HepG2 (cell line): ENCODE results near the gene KCTD14. TPM values are rescaled to one million over a fixed set of nuclear protein-coding genes. Genes with fewer than 3 reads are reported as not detected.

ENCODE experiments used
- DPF2 ChIP-seq: sonication (generic); formaldehyde crosslinking; IDR thresholded peaks from 2 replicates; pipeline ENCODE4 v1.4.0; 2020; ENCODE audit warnings: mild to moderate bottlenecking, low read depth, missing genetic modification reagents, borderline replicate concordance
- ESRRA ChIP-seq: sonication (generic); formaldehyde crosslinking; IDR thresholded peaks from 2 replicates; pipeline ENCODE4 v1.5.1; 2020; ENCODE audit warnings: mild to moderate bottlenecking, low read depth, missing genetic modification reagents
- FOXC1 ChIP-seq: sonication (generic); formaldehyde crosslinking; IDR thresholded peaks from 2 replicates; pipeline ENCODE4 v1.8.0; 2022; ENCODE audit warnings: mild to moderate bottlenecking, missing genetic modification reagents, borderline replicate concordance
- KIAA2018 ChIP-seq: sonication (generic); formaldehyde crosslinking; IDR thresholded peaks from 2 replicates; pipeline ENCODE4 v1.5.0; 2020; ENCODE audit warnings: mild to moderate bottlenecking, missing genetic modification reagents, borderline replicate concordance
- SMAD1 ChIP-seq: sonication (generic); formaldehyde crosslinking; IDR thresholded peaks from 2 replicates; pipeline ENCODE4 v1.4.0; 2020; ENCODE audit warnings: missing genetic modification reagents, low read depth, mild to moderate bottlenecking, borderline replicate concordance
- STAT6 ChIP-seq: sonication (generic); formaldehyde crosslinking; IDR thresholded peaks from 2 replicates; pipeline ENCODE4 v1.4.0; 2020; ENCODE audit warnings: missing genetic modification reagents, mild to moderate bottlenecking, borderline replicate concordance
- ZNF10 ChIP-seq: sonication (generic); formaldehyde crosslinking; IDR thresholded peaks from 2 replicates; pipeline ENCODE4 v1.4.0; 2020; ENCODE audit warnings: mild to moderate bottlenecking, low read depth, missing genetic modification reagents, borderline replicate concordance
- ZNF343 ChIP-seq: sonication (generic); formaldehyde crosslinking; IDR thresholded peaks from 2 replicates; pipeline ENCODE4 v1.4.0; 2020; ENCODE audit warnings: mild to moderate bottlenecking, missing genetic modification reagents
- ZNF574 ChIP-seq: sonication (generic); formaldehyde crosslinking; IDR thresholded peaks from 2 replicates; pipeline ENCODE4 v1.4.0; 2020; ENCODE audit warnings: missing genetic modification reagents
- ZNF607 ChIP-seq: sonication (generic); formaldehyde crosslinking; IDR thresholded peaks from 2 replicates; pipeline ENCODE4 v1.5.1; 2020; ENCODE audit warnings: missing genetic modification reagents, mild to moderate bottlenecking, borderline replicate concordance
- polyA plus RNA-seq, 8 experiments: library from polyadenylated mRNA; depleted of rRNA in 3 of 8; stranded (reverse) in 7 of 8; unstranded in 1 of 8; fragments of >200 nt; fragmentation: Illumina TruSeq in 4 of 8; extraction: Trizol in 4 of 8; gene quantifications; 2 replicates each; pipeline versions ENCODE4 v1.2.1 to v1.2.3, GENCODE V29; 2011 to 2016; ENCODE audit warnings: low read depth in 4 of 8, missing spikeins in 1 of 8, mixed read lengths in 1 of 8; ENCODE audit not compliant: insufficient read depth in 1 of 8
- total RNA-seq, 5 experiments: library from RNA; depleted of rRNA; stranded (reverse); fragments of >200 nt; fragmentation: Illumina TruSeq; extraction: Trizol; gene quantifications; 2 replicates each; pipeline ENCODE4 v1.2.3, GENCODE V29; 2016; ENCODE audit warnings: low read depth in 1 of 5
- TF ChIP-seq, protein P1 (sequence below): sonication (generic); formaldehyde crosslinking; IDR thresholded peaks from 2 replicates; pipeline ENCODE4 v1.4.0; 2020; ENCODE audit warnings: low read depth, mild to moderate bottlenecking, missing genetic modification reagents

Gene KCTD14
- total and polyA plus RNA-seq, 2 of the 13 experiments (the other 11 are each of a cell fraction or from before 2014, with no cell fraction given) = 10.3 to 15.6 TPM

DNA sequence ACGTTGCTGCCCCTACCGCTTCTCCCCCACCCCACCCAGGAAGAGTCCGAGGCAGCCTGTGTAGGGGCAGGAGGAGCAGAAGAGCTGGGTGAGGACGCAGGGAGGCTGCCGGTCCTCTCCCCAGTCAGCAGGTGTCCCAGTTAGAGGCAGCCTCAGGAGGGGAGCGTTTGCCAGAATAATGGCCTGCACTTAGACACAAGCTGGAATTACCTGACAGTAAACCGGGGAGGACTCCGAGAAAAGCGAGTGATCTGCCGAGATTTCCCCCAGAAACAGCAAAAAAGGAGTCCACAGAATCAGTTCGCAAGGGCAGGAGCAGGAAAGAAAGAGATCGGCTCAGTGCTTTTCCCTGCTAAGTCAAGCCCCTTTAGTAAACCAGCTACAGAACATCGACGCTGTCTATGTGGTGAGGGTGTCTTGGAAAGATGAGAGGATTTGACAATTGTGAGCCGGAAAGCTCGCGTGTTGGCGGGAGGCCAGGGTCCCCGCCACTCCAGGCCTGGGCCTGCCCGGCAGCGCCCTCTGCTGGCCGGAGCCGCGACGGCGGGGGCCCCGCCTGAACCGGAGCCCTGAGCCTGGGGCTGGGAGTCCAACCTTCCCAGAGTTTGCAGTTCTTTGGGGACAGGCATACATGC is 22.9 kb upstream of the KCTD14 start (continued):
- TF ChIP-seq STAT6 (CRISPR knock-in tag) (0 out of 2 replicates have a peak, but pooled peaks have one; percentile 35), FOXC1 (CRISPR knock-in tag) (peak; percentile 92), ESRRA (CRISPR knock-in tag) (no peak; the same call in 1 of the 2 replicates), ZNF574 (peak; percentile 82), KIAA2018 (CRISPR knock-in tag) (peak; percentile 52; the same call in 1 of the 2 replicates), SMAD1 (CRISPR knock-in tag) (peak; percentile 55; the same call in 1 of the 2 replicates), ZNF10 (CRISPR knock-in tag) (no peak), ZNF607 (CRISPR knock-in tag) (peak; percentile 70; the same call in 1 of the 2 replicates), ZNF343 (CRISPR knock-in tag) (0 out of 2 replicates have a peak, but pooled peaks have one; percentile 55), DPF2 (peak; percentile 55; the same call in 1 of the 2 replicates)
- TF ChIP-seq, protein P1, sequence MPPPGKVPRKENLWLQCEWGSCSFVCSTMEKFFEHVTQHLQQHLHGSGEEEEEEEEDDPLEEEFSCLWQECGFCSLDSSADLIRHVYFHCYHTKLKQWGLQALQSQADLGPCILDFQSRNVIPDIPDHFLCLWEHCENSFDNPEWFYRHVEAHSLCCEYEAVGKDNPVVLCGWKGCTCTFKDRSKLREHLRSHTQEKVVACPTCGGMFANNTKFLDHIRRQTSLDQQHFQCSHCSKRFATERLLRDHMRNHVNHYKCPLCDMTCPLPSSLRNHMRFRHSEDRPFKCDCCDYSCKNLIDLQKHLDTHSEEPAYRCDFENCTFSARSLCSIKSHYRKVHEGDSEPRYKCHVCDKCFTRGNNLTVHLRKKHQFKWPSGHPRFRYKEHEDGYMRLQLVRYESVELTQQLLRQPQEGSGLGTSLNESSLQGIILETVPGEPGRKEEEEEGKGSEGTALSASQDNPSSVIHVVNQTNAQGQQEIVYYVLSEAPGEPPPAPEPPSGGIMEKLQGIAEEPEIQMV (CRISPR knock-in tag) = peak; percentile 78
